Transverse colon (tissue), 4 donors: ENCODE measurements around the gene EEF1AKMT2. TPM values are rescaled to one million over a fixed set of nuclear protein-coding genes. Genes with fewer than 3 reads are reported as not detected.
A peak's percentile ranks its signal among the peaks of the same experiment; 100 is the strongest.

Experiments used
- DNase-seq: peaks from one replicate; pipeline ENCODE4 v3.0.0-alpha.2; 2019
- H3K27ac ChIP-seq, 4 donors: fragments of 200-600 bp; sonication (generic); 2 replicates each; pipeline ENCODE4 v1.5.1; 2016 to 2018; ENCODE audit warnings: inconsistent platforms in 4 of 4
- H3K27me3 ChIP-seq: fragments of 200-600 bp; sonication (generic); 2 replicates; pipeline ENCODE4 v1.5.1; 2017; ENCODE audit warnings: inconsistent platforms
- H3K36me3 ChIP-seq, 4 donors: fragments of 200-600 bp; sonication (generic); 2 replicates each; pipeline ENCODE4 v1.5.1; 2017 to 2019; ENCODE audit warnings: inconsistent platforms in 4 of 4
- H3K4me1 ChIP-seq, 4 donors: fragments of 200-600 bp; sonication (generic); 2 replicates each; pipeline ENCODE4 v1.5.1; 2017 to 2020; ENCODE audit warnings: inconsistent platforms in 4 of 4
- H3K4me3 ChIP-seq, 4 donors: fragments of 200-600 bp; sonication (generic); 1 replicate in 1 of 4; 2 replicates in 3 of 4; pipeline versions ENCODE4 v1.5.1 to v1.6.1; 2017 to 2019; ENCODE audit warnings: inconsistent platforms in 4 of 4
- H3K9me3 ChIP-seq, 2 donors: fragments of 200-600 bp; sonication (generic); 2 replicates each; pipeline ENCODE4 v1.5.1; 2017 to 2019; ENCODE audit warnings: inconsistent platforms in 2 of 2
- CTCF ChIP-seq, 5 experiments: fragments of 200-600 bp in 3 of 5; fragments of 450-650 bp in 2 of 5; sonication (generic) in 3 of 5; IDR thresholded peaks; 1 replicate in 2 of 5; 2 replicates in 3 of 5; pipeline ENCODE4 v1.5.1; 2016 to 2017; ENCODE audit warnings: antibody characterized with exemption in 5 of 5, inconsistent platforms in 3 of 5, mild to moderate bottlenecking in 2 of 5, moderate library complexity in 1 of 5
- EP300 ChIP-seq: sonication (generic); formaldehyde crosslinking; IDR thresholded peaks from one replicate; pipeline ENCODE4 v1.6.1; 2017; ENCODE audit warnings: antibody characterized with exemption, low read depth
- POLR2A ChIP-seq: fragments of 450-650 bp; IDR thresholded peaks from one replicate; pipeline ENCODE4 v1.6.1; 2016; ENCODE audit warnings: antibody characterized with exemption, mild to moderate bottlenecking, moderate library complexity
- POLR2AphosphoS5 ChIP-seq, 3 donors: sonication (generic); formaldehyde crosslinking; IDR thresholded peaks; one replicate each; pipeline ENCODE4 v1.6.1; 2016; ENCODE audit warnings: antibody characterized with exemption in 3 of 3
- WGBS, 2 donors: methylation state at CpG; one replicate each; pipeline ENCODE4 v1.1.5; 2018; ENCODE audit warnings: low coverage in 1 of 2; 5-methylcytosine and 5-hydroxymethylcytosine counted together
- in situ Hi-C, 4 donors: fragments of 200-750 bp; cut with MboI; loops; one replicate each; pipeline versions ENCODE4 v1.15.0 to v1.15.1; 2017; ENCODE audit warnings: low sequenced_read_pairs in 3 of 4, low pct_ligation_motif_present in 1 of 4, low pct_unique_long_range_greater_than_20kb in 1 of 4
- intact Hi-C: fragments of 100-400 bp; cut with DNase I; formaldehyde crosslinking; loops from one replicate; pipeline ENCODE4 v1.15.1; 2023; ENCODE audit warnings: low total_unique reads
- total RNA-seq, 4 donors: library from RNA; depleted of rRNA; stranded (reverse); fragments of >200 nt; gene quantifications; one replicate each; pipeline ENCODE4 v1.1.0, GENCODE V29; 2016

Gene EEF1AKMT2
- total RNA-seq, 4 donors from 2014 or later, result 5.2 to 19.1 (median 10.6) TPM

GRCh38 chr10:124721330-124722045 lies 70.2 kb downstream of the EEF1AKMT2 start:
- WGBS, 2 donors, result 68 to 73% methylated on average over 7 to 16 of the region's 16 CpGs
- Histone ChIP-seq H3K4me3 (no peak overlapping the region), H3K36me3 (no peaks in the 10 kb centered on the region), H3K4me1 (peaks cover 54 to 99% (median 65%) of the 10 kb centered on the region in 4 donors), H3K27me3 (no peaks in the 10 kb centered on the region), H3K27ac (peak overlapping the region; percentile 76 to 86 (median 80)), H3K9me3 (no peaks in the 10 kb centered on the region)
- intact Hi-C loops (no loop called here), in situ Hi-C loops (no loop called here)
- peak; percentile 55 for DNase-seq
- TF ChIP-seq POLR2AphosphoS5 (IDR thresholded peaks at IDR 0.05), result peak in 2 of 3 donors; percentile 48 to 58
- no peak for TF ChIP-seq CTCF (IDR thresholded peaks at IDR 0.05)
- peak; percentile 31 for TF ChIP-seq POLR2A
- no peak for TF ChIP-seq EP300

GRCh38 chr10:124719213-124719851 lies 72.4 kb downstream of the EEF1AKMT2 start:
- peak overlapping the region in 1 of 4 donors; percentile 1 for H3K4me3 ChIP-seq

GRCh38 chr10:124717911-124718741 lies 73.6 kb downstream of the EEF1AKMT2 start:
- Histone ChIP-seq H3K36me3 (no peaks in the 10 kb centered on the region), H3K9me3 (no peaks in the 10 kb centered on the region), H3K27ac (peak overlapping the region; percentile 76 to 86 (median 80)), H3K27me3 (no peaks in the 10 kb centered on the region), H3K4me1 (peaks cover 40 to 94% (median 47%) of the 10 kb centered on the region in 4 donors), H3K4me3 (no peak overlapping the region)
- in situ Hi-C loops (no loop called here), intact Hi-C loops (no loop called here)
- DNase-seq, result no peak
- peak in 1 of 3 donors; percentile 9 for TF ChIP-seq POLR2AphosphoS5 (IDR thresholded peaks at IDR 0.05)
- TF ChIP-seq CTCF (IDR thresholded peaks at IDR 0.05), result no peak
- 53 to 63% methylated on average over 3 to 12 of the region's 12 CpGs for WGBS, 2 donors

More at GRCh38 chr10:124719213-124719851, 72.4 kb downstream of the EEF1AKMT2 start:
- in situ Hi-C loops, result no loop called here
- no peaks in the 10 kb centered on the region for H3K36me3 ChIP-seq
- H3K27me3 ChIP-seq, result no peaks in the 10 kb centered on the region
- no peak for TF ChIP-seq EP300
- TF ChIP-seq CTCF (IDR thresholded peaks at IDR 0.05), result peak; percentile 56 to 87 (median 62)
- TF ChIP-seq POLR2AphosphoS5 (IDR thresholded peaks at IDR 0.05), result peak; percentile 14 to 61 (median 26)
- peak overlapping the region; percentile 76 to 86 (median 80) for H3K27ac ChIP-seq
- H3K4me1 ChIP-seq, result peaks cover 51 to 94% (median 54%) of the 10 kb centered on the region in 4 donors
- peak; percentile 83 for DNase-seq
- H3K9me3 ChIP-seq, result no peaks in the 10 kb centered on the region
- intact Hi-C loops, result no loop called here
- whole genome bisulfite sequencing, 2 donors, result 20 to 24% methylated on average over 5 to 8 of the region's 8 CpGs
